Nephron progenitor cell (in vitro differentiated cells): ENCODE measurements around the gene EME1.

Experiments used
- DNase-seq: peaks from one replicate; pipeline ENCODE4 v3.0.0; 2021
- H3K27ac Mint-ChIP-seq: 2 replicates; pipeline ENCODE4 v1.8.0; 2021; ENCODE audit warnings: mild to moderate bottlenecking, moderate library complexity, mixed read lengths
- H3K27me3 Mint-ChIP-seq: 2 replicates; pipeline ENCODE4 v1.8.0; 2021; ENCODE audit warnings: mild to moderate bottlenecking, low read depth, mixed read lengths; ENCODE audit not compliant: poor library complexity
- H3K36me3 Mint-ChIP-seq: 2 replicates; pipeline ENCODE4 v1.8.0; 2021; ENCODE audit warnings: low read depth, mixed read lengths
- H3K4me1 Mint-ChIP-seq: 2 replicates; pipeline ENCODE4 v1.8.0; 2021; ENCODE audit warnings: mixed read lengths
- H3K4me3 Mint-ChIP-seq: 2 replicates; pipeline ENCODE4 v1.8.0; 2021; ENCODE audit warnings: mild to moderate bottlenecking, moderate library complexity, mixed read lengths
- H3K9me3 Mint-ChIP-seq: 2 replicates; pipeline ENCODE4 v1.8.0; 2021; ENCODE audit warnings: mild to moderate bottlenecking, moderate library complexity, mixed read lengths
- TF ChIP-seq, protein P1 (sequence below): fragments of 200-600 bp; sonication (generic); IDR thresholded peaks from 2 replicates; pipeline ENCODE4 v1.5.0; 2021; ENCODE audit warnings: antibody characterized with exemption

The EME1 gene

DNA sequence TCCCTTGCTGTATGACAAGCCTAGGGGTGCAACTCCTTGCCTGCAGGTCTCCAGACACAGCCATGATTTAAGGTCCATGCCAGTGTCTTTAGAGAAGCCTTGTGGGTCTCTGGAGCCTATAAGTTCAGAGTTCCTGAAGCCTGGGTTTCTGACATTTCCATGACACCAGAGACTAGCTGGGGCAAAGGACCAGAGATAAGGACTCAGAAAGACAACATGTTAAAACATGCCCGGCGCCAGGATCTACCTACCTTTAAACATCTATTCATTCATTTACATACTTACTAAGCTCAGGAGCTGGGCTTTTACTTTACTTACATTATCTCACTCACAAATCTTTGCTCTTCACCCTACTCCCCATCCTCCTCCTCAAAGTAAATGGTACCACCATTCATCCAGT lies 1.5 kb upstream of the EME1 start:
- peaks cover 32% of the 10 kb centered on the region for H3K4me1 Mint-ChIP-seq
- H3K36me3 Mint-ChIP-seq = peaks cover 42% of the 10 kb centered on the region
- no peak for DNase-seq
- no peaks in the 10 kb centered on the region for H3K9me3 Mint-ChIP-seq
- TF ChIP-seq, protein P1, sequence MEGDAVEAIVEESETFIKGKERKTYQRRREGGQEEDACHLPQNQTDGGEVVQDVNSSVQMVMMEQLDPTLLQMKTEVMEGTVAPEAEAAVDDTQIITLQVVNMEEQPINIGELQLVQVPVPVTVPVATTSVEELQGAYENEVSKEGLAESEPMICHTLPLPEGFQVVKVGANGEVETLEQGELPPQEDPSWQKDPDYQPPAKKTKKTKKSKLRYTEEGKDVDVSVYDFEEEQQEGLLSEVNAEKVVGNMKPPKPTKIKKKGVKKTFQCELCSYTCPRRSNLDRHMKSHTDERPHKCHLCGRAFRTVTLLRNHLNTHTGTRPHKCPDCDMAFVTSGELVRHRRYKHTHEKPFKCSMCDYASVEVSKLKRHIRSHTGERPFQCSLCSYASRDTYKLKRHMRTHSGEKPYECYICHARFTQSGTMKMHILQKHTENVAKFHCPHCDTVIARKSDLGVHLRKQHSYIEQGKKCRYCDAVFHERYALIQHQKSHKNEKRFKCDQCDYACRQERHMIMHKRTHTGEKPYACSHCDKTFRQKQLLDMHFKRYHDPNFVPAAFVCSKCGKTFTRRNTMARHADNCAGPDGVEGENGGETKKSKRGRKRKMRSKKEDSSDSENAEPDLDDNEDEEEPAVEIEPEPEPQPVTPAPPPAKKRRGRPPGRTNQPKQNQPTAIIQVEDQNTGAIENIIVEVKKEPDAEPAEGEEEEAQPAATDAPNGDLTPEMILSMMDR = no peak
- H3K4me3 Mint-ChIP-seq = peak overlapping the region; percentile 99
- no peak overlapping the region for H3K27ac Mint-ChIP-seq
- peaks cover 3% of the 10 kb centered on the region for H3K27me3 Mint-ChIP-seq

DNA sequence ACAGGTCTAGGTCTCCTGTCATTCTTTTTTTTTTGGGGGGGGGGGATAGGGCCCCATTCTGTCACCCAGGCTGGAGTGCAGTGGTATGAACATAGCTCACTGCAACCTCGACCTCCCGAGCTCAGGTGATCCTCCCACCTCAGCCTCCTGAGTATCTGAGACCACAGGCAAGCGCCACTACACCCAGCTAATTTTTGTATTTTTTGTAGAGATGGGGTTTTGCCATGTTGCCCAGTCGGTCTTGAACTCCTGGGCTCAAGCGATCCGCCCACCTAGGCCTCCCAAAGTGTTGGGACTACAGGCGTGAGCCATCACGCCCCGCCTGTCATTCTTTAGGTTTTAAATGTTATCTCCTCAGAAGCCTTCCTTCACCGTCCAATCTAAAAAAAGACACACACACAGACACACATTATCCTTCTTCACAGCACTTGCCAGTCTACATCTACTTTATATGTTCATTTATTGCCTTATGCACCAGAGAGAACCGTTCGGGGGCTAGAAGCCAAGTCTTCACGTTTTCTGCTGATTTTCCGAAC lies 739 bp upstream of the EME1 start:
- TF ChIP-seq, protein P1 = no peak
- DNase-seq = no peak
- peaks cover 42% of the 10 kb centered on the region for H3K36me3 Mint-ChIP-seq
- peaks cover 3% of the 10 kb centered on the region for H3K27me3 Mint-ChIP-seq
- peak overlapping the region; percentile 99 for H3K4me3 Mint-ChIP-seq
- no peaks in the 10 kb centered on the region for H3K9me3 Mint-ChIP-seq
- peaks cover 32% of the 10 kb centered on the region for H3K4me1 Mint-ChIP-seq
- H3K27ac Mint-ChIP-seq = peak overlapping the region; percentile 99

DNA sequence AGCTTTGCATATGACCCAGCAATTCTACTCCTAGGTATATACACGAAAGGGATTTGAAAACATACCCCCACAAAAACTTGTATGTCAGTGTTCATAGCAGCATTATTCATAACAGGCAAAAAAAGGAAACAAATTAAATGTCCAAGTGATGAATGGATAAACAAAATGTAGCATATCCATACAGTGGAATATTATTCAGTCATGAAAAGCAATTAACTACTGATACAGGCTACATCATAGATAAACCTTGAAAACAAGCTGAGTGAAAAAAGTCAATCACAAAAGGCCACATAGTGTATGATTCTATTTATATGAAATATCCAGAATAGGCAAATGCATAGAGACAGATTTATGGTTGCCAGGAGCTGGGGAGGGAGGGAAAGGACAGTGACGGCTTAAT lies 676 bp downstream of the EME1 start:
- Mint-ChIP-seq H3K4me3 (peak overlapping the region; percentile 99), H3K4me1 (peaks cover 32% of the 10 kb centered on the region), H3K36me3 (peaks cover 29% of the 10 kb centered on the region), H3K9me3 (no peaks in the 10 kb centered on the region), H3K27ac (no peak overlapping the region), H3K27me3 (no peaks in the 10 kb centered on the region)
- TF ChIP-seq, protein P1 = no peak
- DNase-seq = no peak

DNA sequence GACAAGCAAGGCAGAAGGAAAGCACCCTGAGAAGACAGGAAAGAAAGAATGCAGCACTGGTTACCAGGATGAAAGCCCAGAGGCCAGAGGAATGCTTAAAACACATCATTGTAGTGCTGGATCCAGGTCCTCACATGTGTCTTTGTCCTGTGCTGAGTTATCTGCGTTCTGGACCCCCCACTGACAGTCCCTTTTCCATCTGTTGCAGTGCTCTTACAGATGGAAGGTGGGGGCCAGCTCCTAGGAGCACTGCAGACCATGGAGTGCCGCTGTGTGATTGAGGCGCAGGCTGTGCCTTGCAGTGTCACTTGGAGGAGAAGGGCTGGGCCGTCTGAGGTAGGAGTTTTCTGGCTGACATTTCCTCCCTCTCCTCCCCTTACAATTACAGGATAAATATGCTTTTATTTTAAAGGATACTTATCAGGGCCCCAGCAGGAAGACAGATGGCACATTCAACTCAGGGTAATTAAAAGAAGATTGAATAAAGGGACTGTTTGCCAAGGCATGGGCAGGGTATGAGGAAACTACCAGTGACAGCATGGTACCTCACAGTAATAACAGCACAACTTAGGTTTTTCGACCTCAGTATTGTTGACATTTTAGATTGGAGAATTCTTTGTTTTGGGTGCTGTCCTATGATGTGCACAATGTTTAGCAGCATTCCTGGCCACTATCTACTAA lies 3.0 kb downstream of the EME1 start:
- H3K4me1 Mint-ChIP-seq = peaks cover 28% of the 10 kb centered on the region
- DNase-seq = no peak
- no peak overlapping the region for H3K27ac Mint-ChIP-seq
- TF ChIP-seq, protein P1 = no peak
- no peaks in the 10 kb centered on the region for H3K9me3 Mint-ChIP-seq
- no peak overlapping the region for H3K4me3 Mint-ChIP-seq
- H3K27me3 Mint-ChIP-seq = no peaks in the 10 kb centered on the region
- peaks cover 10% of the 10 kb centered on the region for H3K36me3 Mint-ChIP-seq

DNA sequence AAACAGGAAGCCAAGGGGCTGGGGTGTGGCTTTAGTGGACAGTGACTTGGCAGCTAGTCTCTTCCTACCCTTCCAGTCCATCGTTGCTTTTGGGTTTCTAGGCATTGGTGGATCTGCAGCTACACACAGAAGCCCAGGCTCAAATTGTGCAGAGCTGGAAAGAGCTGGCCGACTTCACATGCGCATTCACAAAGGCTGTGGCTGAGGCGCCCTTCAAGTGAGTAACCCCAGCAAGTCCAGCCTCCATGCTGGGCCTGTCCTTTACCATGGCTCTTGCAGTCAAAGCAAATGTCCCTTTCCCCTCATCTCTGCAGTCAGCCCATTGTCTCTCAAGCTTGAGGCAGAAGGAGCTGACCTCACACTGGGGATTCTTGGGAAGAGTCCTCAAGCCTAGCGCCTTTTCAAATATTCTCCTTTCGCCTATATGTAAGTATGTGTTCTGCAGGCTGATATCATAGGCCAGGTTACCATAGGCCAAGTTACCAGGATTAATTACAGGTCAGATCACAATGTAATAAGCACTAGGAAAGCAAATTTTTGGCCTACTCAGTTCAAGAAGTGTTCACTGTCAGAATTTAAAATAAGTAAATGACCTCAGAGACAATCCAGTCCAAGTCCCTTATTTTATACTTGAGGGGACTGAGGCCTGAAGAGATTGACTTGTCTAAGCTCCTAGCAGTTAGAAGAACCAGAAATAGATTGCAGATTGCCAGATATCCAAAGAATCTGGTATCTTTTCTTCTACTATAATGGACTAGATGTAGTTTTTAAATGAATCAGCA lies 6.5 kb downstream of the EME1 start:
- TF ChIP-seq, protein P1 = no peak
- H3K9me3 Mint-ChIP-seq = no peaks in the 10 kb centered on the region

More for the DNA sequence above, 6.5 kb downstream of the EME1 start:
- Mint-ChIP-seq H3K36me3 (peaks cover 20% of the 10 kb centered on the region), H3K27ac (peak overlapping the region; percentile 51), H3K4me3 (no peak overlapping the region), H3K4me1 (no peaks in the 10 kb centered on the region), H3K27me3 (no peaks in the 10 kb centered on the region)
- DNase-seq = no peak
